ENCODE data around the gene MLLT10.

DNA sequence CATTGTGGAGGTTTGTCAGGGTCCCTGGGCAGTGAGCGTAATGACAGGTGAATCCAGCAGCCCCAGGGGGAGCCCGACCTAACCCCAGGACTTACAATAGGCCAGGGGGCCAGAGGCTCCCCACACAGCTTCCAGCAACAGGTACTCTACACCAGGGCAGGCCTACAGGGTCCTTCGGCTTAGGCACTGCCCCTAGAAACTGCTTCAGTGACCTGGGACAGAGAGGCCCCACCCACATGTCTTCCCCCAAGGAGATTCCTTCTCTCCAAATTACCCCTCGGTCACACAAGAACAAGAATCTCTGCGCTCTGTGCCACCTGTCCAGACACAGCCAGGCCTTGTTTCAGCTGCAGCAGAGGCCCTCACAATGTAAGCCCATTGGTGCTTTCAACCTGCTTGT, 32.9 kb upstream of the MLLT10 start:
- TF ChIP-seq, protein P1, sequence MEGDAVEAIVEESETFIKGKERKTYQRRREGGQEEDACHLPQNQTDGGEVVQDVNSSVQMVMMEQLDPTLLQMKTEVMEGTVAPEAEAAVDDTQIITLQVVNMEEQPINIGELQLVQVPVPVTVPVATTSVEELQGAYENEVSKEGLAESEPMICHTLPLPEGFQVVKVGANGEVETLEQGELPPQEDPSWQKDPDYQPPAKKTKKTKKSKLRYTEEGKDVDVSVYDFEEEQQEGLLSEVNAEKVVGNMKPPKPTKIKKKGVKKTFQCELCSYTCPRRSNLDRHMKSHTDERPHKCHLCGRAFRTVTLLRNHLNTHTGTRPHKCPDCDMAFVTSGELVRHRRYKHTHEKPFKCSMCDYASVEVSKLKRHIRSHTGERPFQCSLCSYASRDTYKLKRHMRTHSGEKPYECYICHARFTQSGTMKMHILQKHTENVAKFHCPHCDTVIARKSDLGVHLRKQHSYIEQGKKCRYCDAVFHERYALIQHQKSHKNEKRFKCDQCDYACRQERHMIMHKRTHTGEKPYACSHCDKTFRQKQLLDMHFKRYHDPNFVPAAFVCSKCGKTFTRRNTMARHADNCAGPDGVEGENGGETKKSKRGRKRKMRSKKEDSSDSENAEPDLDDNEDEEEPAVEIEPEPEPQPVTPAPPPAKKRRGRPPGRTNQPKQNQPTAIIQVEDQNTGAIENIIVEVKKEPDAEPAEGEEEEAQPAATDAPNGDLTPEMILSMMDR (IDR thresholded peaks at IDR 0.05): no peak
- TF ChIP-seq POLR2A (IDR thresholded peaks at IDR 0.05) (no peak), EP300 (IDR thresholded peaks at IDR 0.05) (no peak), POLR2AphosphoS5 (IDR thresholded peaks at IDR 0.05) (no peak)
